Measurements from ENCODE around the gene MAPKAPK2.
A peak's percentile ranks its signal among the peaks of the same experiment; 100 is the strongest.

Gene MAPKAPK2

GRCh38 chr1:206722751-206723461 is 38.2 kb downstream of the MAPKAPK2 start:
- no peak for DNase-seq (ENCODE audit: low read depth)

- DNase-seq (ENCODE audit: low read depth): no peak
Measured at GRCh38 chr1:206723462-206723804, 38.7 kb downstream of the MAPKAPK2 start.

GRCh38 chr1:206723805-206724472 is 39.2 kb downstream of the MAPKAPK2 start:
- DNase-seq (ENCODE audit: low read depth): peak; percentile 76

- peak; percentile 63 for DNase-seq (ENCODE audit: low read depth)
Measured at GRCh38 chr1:206725109-206725963, 40.6 kb downstream of the MAPKAPK2 start.

- DNase-seq (ENCODE audit: low read depth): no peak
Measured at GRCh38 chr1:206727981-206728696, 43.4 kb downstream of the MAPKAPK2 start.

- no peak for DNase-seq (ENCODE audit: low read depth)
Measured at GRCh38 chr1:206728697-206728987, 43.9 kb downstream of the MAPKAPK2 start.

- no peak for DNase-seq (ENCODE audit: low read depth)
Measured at GRCh38 chr1:206729050-206729449, 44.3 kb downstream of the MAPKAPK2 start.

GRCh38 chr1:206729507-206729906 is 44.8 kb downstream of the MAPKAPK2 start:
- no peak for DNase-seq (ENCODE audit: low read depth)

- DNase-seq (ENCODE audit: low read depth): no peak
Measured at GRCh38 chr1:206732508-206732907, 47.8 kb downstream of the MAPKAPK2 start.

- DNase-seq (ENCODE audit: low read depth): no peak
Measured at GRCh38 chr1:206732992-206733391, 48.3 kb downstream of the MAPKAPK2 start.

- DNase-seq (ENCODE audit: low read depth): peak; percentile 68
Measured at GRCh38 chr1:206734499-206735142, 49.9 kb downstream of the MAPKAPK2 start.

- peak; percentile 51 for DNase-seq (ENCODE audit: low read depth)
Measured at GRCh38 chr1:206735553-206736031, 50.9 kb downstream of the MAPKAPK2 start.

GRCh38 chr1:206736878-206737728 is 52.4 kb downstream of the MAPKAPK2 start:
- DNase-seq (ENCODE audit: low read depth): no peak

- no peak for DNase-seq (ENCODE audit: low read depth)
Measured at GRCh38 chr1:206737729-206738201, 53.1 kb downstream of the MAPKAPK2 start.

- DNase-seq (ENCODE audit: low read depth): peak; percentile 63
Measured at GRCh38 chr1:206738370-206739366, 54.0 kb downstream of the MAPKAPK2 start.

- DNase-seq (ENCODE audit: low read depth): peak; percentile 74
Measured at GRCh38 chr1:206739411-206740076, 54.8 kb downstream of the MAPKAPK2 start.

- no peak for DNase-seq (ENCODE audit: low read depth)
Measured at GRCh38 chr1:206741142-206741701, 56.5 kb downstream of the MAPKAPK2 start.

- no peak for DNase-seq (ENCODE audit: low read depth)
Measured at GRCh38 chr1:206742719-206743383, 58.1 kb downstream of the MAPKAPK2 start.

All from ELR (cell line).